Thyroid gland (tissue), 4 donors: ENCODE measurements around the gene IZUMO4. TPM values are rescaled to one million over a fixed set of nuclear protein-coding genes. Genes with fewer than 3 reads are reported as not detected.

Source experiments
- DNase-seq, 2 donors: peaks; one replicate each; pipeline ENCODE4 v3.0.0-alpha.2; 2019
- H3K27ac ChIP-seq, 3 donors: fragments of 200-600 bp; sonication (generic); 1 replicate in 2 of 3; 2 replicates in 1 of 3; pipeline ENCODE4 v1.5.1; 2016 to 2019; ENCODE audit warnings: mild to moderate bottlenecking in 1 of 3, moderate library complexity in 1 of 3
- H3K27me3 ChIP-seq: fragments of 200-600 bp; sonication (generic); one replicate; pipeline ENCODE4 v1.5.1; 2019
- H3K36me3 ChIP-seq, 2 donors: fragments of 200-600 bp; sonication (generic); one replicate each; pipeline ENCODE4 v1.5.1; 2016 to 2019
- H3K4me1 ChIP-seq, 2 donors: fragments of 200-600 bp; sonication (generic); one replicate each; pipeline ENCODE4 v1.5.1; 2017 to 2019
- H3K4me3 ChIP-seq, 3 donors: fragments of 200-600 bp; sonication (generic); replicated peaks in 1 of 3; 1 replicate in 2 of 3; 2 replicates in 1 of 3; pipeline ENCODE4 v1.5.1; 2016; ENCODE audit warnings: mild to moderate bottlenecking in 1 of 3
- H3K9me3 ChIP-seq: fragments of 200-600 bp; sonication (generic); one replicate; pipeline ENCODE4 v1.5.1; 2017
- CTCF ChIP-seq, 6 experiments: fragments of 200-600 bp in 3 of 6; fragments of 450-650 bp in 3 of 6; sonication (generic) in 3 of 6; IDR thresholded peaks; one replicate each; pipeline ENCODE4 v1.5.1; 2016 to 2019; ENCODE audit warnings: antibody characterized with exemption in 6 of 6, mild to moderate bottlenecking in 2 of 6, inconsistent platforms in 1 of 6, moderate library complexity in 1 of 6
- POLR2A ChIP-seq, 2 donors: fragments of 450-650 bp; IDR thresholded peaks; one replicate each; pipeline ENCODE4 v1.6.1; 2017; ENCODE audit warnings: antibody characterized with exemption in 2 of 2, mild to moderate bottlenecking in 2 of 2, moderate library complexity in 1 of 2
- WGBS, 2 donors: methylation state at CpG; one replicate each; pipeline ENCODE4 v1.1.5; 2017; 5-methylcytosine and 5-hydroxymethylcytosine counted together
- intact Hi-C: fragments of 100-400 bp; cut with DNase I; formaldehyde crosslinking; loops from one replicate; pipeline ENCODE4 v1.15.1; 2023
- total RNA-seq, 4 donors: library from RNA; depleted of rRNA; stranded (reverse); fragments of >200 nt; gene quantifications; one replicate each; pipeline ENCODE4 v1.2.3, GENCODE V29; 2016

Gene IZUMO4, protein sequence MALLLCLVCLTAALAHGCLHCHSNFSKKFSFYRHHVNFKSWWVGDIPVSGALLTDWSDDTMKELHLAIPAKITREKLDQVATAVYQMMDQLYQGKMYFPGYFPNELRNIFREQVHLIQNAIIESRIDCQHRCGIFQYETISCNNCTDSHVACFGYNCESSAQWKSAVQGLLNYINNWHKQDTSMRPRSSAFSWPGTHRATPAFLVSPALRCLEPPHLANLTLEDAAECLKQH
- total RNA-seq: 1 to 10 TPM; 1.1 to 4.2 (median 2.9) TPM

- Histone ChIP-seq H3K9me3 (no peaks in the 10 kb centered on the region), H3K27ac (peak within 1 kb of the TSS; percentile 95 to 99 (median 97)), H3K4me1 (peaks cover 13 to 16% of the 10 kb centered on the region in 2 donors), H3K4me3 (peak within 1 kb of the TSS; percentile 70 to 89 (median 83)), H3K36me3 (peaks cover 22 to 25% of the 10 kb centered on the region in 2 donors), H3K27me3 (no peaks in the 10 kb centered on the region)
- TF ChIP-seq CTCF (IDR thresholded peaks at IDR 0.05) (peak in 4 of 6 experiments; percentile 19 to 53 (median 36)), POLR2A (IDR thresholded peaks at IDR 0.05) (peak in 1 of 2 donors; percentile 46)
- peak; percentile 99 for DNase-seq
- intact Hi-C loops: no loop called here
- 0% methylated on average over 25 of the region's 70 CpGs; no CpG with 5 or more reads in 1 of the 2 donors for WGBS, 2 donors
Measured at GRCh38 chr19:2096480-2097202, at the start of gene IZUMO4. Gene IZUMO4, plus strand, starts transcription at chr19:2096915. Its CDS starts 31 bp downstream, at chr19:2096946.

DNA sequence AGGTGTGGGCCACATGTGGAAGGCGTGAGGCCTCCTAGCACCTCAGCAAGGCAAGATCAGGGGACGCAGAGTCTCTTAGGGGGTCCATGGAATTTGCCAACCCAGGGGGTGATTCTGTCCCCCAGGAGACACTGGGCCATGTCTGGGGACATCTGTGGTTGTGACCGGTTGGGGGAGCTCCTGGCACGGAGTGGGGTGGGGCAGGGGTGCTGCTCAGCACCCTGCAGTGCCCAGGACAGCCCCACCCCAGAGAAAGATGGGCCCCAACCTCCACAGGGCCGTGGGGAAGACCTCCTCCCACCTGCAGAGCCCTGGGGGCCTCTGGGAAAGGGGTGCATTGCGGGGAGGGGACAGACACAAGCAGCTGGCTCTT is 49.7 kb upstream of the IZUMO4 start:
- Histone ChIP-seq H3K27ac (peak overlapping the region; percentile 2 to 100 (median 67)), H3K36me3 (peaks cover 31 to 38% of the 10 kb centered on the region in 2 donors), H3K27me3 (no peaks in the 10 kb centered on the region), H3K4me3 (no peak overlapping the region), H3K9me3 (no peaks in the 10 kb centered on the region), H3K4me1 (peaks cover 65 to 83% of the 10 kb centered on the region in 2 donors)
- no peak for DNase-seq
- WGBS, 2 donors: 80 to 96% methylated on average over 3 to 6 of the region's 6 CpGs
- intact Hi-C loops: no loop called here
- TF ChIP-seq POLR2A (IDR thresholded peaks at IDR 0.05) (no peak), CTCF (IDR thresholded peaks at IDR 0.05) (no peak)

DNA sequence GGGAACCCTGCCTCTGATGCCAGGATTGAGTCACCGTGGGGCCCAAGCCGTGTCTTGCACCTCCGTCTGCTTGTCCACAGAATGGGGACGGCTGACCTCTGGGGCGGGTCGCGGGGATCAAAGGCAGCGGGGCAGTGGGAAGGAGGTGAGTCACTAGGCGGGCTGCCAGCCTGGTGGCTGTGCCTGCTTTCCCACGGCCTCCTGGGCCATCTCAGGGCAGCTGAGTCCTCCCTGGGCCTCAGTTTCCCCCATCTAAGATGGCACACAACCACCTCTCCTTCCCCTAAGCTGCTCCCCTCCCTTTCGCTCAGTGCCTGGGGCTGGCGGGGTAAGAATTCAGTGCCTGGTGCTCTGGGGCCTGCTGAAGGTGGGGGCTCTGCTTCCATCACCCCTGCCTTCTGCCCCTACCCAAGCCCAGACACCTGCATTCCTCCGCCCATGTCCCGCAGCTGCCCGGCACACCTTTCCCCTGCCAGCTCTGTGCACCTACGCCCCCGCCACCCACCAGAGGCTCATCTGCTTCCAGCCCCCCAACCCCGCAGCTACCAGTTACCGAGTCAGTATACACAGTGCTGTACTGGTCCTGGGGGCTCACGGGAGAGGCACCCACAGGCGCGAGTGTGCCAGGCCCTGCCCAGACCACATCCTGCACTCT is 49.1 kb upstream of the IZUMO4 start:
- Histone ChIP-seq H3K4me3 (peak overlapping the region in 1 of 3 donors; percentile 76), H3K27me3 (no peaks in the 10 kb centered on the region), H3K36me3 (peaks cover 27 to 34% of the 10 kb centered on the region in 2 donors), H3K9me3 (no peaks in the 10 kb centered on the region), H3K4me1 (peaks cover 66 to 82% of the 10 kb centered on the region in 2 donors), H3K27ac (peak overlapping the region; percentile 95 to 100 (median 96))
- 75 to 84% methylated on average over 15 of the region's 22 CpGs for WGBS, 2 donors
- TF ChIP-seq POLR2A (IDR thresholded peaks at IDR 0.05) (no peak), CTCF (IDR thresholded peaks at IDR 0.05) (no peak)
- intact Hi-C loops: no loop called here
- DNase-seq: peak; percentile 53 to 67

DNA sequence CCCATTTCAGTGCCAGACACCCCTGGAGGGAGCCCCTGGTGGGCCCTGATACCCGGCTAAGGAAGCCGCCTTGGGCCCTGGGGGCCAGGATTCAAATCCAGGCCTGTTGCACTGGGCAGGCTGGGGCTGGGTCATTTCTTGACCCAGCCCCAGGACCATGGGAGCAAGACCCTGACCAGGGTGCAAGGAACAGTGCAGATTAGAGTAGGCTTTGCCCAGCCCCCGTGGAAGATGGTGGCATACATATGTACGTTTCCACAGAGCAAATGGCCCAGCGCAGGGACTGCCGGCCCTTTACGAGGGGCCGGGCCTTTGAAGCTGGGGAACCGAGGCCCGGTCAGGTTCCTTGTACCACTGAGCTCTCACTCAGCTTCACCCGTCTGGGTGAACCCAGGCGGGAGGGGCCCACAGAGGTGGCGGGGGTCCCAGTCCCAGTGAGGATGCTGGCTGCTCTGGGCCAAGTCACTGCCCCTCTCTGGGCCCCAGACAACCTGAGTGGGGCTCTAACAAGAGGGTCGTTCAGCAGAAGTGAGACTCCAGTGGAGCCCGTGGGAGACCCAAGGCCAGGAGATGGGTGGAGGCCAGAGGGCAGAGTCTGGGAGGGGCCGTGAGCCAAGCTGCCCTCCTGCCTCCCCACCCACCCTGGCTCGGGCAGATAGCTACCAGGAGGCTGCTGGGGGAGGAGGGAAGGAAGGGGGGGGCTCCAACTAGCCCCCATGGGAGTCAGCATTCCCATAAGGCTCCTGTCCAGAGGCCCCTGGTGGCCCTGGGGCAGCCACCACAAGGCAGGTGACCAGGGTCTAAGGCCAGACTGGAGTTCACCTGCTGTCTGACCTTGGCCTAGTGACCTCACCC is 48.4 kb upstream of the IZUMO4 start:
- 85% methylated on average over 12 of the region's 17 CpGs; no CpG with 5 or more reads in 1 of the 2 donors for WGBS, 2 donors
- Histone ChIP-seq H3K9me3 (no peaks in the 10 kb centered on the region), H3K36me3 (peaks cover 21 to 27% of the 10 kb centered on the region in 2 donors), H3K27ac (peak overlapping the region; percentile 95 to 100 (median 96)), H3K4me1 (peaks cover 58 to 74% of the 10 kb centered on the region in 2 donors), H3K27me3 (no peaks in the 10 kb centered on the region), H3K4me3 (peak overlapping the region in 1 of 3 donors; percentile 76)
- TF ChIP-seq CTCF (IDR thresholded peaks at IDR 0.05) (no peak), POLR2A (IDR thresholded peaks at IDR 0.05) (no peak)
- intact Hi-C loops: no loop called here
- DNase-seq: no peak
